ENCODE data around the gene LMCD1.

DNA sequence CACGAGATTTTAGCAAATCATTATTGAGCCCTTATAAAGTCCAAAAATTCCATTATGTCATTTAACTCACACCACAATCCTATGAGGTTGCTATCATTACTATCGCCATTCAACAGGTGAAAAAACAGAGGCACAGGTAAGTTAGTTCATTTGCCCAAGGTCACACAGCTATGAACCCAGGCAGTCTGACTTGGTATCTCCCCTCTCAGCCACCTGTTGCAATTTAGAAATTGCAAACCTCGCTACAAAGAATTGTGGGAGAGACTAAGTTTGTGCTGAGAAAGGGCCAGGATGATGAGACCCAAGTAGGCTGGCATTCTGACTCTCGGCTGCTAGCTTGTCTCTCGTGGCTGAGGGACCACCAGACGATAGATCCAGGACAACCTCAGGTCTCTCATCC lies 57.7 kb downstream of the LMCD1 start:
- TF ChIP-seq, protein P1, sequence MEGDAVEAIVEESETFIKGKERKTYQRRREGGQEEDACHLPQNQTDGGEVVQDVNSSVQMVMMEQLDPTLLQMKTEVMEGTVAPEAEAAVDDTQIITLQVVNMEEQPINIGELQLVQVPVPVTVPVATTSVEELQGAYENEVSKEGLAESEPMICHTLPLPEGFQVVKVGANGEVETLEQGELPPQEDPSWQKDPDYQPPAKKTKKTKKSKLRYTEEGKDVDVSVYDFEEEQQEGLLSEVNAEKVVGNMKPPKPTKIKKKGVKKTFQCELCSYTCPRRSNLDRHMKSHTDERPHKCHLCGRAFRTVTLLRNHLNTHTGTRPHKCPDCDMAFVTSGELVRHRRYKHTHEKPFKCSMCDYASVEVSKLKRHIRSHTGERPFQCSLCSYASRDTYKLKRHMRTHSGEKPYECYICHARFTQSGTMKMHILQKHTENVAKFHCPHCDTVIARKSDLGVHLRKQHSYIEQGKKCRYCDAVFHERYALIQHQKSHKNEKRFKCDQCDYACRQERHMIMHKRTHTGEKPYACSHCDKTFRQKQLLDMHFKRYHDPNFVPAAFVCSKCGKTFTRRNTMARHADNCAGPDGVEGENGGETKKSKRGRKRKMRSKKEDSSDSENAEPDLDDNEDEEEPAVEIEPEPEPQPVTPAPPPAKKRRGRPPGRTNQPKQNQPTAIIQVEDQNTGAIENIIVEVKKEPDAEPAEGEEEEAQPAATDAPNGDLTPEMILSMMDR (IDR thresholded peaks at IDR 0.05), result no peak
- TF ChIP-seq POLR2A (IDR thresholded peaks at IDR 0.05), result no peak

Data from body of pancreas (tissue), 4 donors.